ENCODE data around the gene TUBA1C.

The TUBA1C gene

DNA sequence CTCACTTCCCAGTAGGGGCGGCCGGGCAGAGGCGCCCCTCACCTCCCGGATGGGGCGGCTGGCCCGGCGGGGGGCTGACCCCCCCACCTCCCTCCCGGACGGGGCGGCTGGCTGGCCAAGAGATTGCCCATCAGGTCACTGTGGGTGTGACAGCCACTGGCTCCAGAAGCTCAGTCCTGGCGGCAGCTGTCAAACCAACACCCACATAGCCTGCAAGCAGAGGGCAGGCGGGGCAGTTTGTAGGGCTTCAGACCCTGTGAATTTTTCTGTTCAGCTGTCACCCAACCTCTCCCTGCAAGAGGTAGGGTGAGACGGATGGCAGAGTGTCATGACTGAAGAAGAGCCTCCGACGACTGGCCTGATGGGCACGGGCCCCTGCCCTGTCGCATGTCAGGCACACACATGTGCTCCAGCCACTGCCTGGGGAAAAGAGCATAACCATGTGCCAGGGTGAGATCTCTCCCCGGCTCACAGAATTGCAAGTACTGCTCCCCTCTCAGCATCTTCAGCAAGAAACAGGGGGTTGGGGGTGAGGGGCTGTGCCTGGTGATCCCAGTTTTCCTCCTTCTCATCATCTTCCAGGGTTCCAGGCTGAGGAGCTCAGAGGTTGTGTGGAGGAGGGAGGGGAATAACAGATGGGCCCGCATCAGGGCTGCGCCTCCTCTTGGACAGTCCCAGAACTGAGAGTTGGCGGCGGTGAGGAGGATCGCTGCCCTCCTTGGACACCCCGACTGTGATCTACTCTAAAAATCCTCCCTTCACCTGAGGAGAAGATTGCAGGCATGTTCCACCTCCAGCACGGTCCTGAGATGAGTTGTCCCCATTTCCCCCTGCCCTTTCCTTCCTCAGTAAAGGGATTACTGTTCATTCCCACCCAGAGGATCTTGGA lies 18.9 kb downstream of the TUBA1C start:
- DNase-seq (ENCODE audit: low spot score) = no peak

DNA sequence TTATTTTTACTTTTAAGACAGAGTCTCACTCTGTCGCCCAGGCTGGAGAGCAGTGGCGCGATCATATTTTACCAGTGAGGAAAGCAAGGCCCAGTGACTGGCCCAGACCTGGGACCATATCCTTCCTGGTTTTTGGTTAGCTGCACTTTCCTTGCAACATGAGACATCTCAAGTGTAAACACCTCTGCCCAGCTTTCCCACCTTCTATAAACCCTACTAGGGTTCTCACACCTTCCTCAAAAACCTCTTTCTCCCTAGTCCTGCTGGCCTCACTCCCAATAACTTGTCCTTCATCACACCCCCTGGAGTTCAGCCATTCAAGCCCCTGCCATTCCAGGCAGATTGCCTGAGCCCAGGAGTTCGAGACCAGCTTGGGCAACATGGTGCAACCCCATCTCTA lies 19.8 kb downstream of the TUBA1C start:
- DNase-seq (ENCODE audit: low spot score) = no peak

DNA sequence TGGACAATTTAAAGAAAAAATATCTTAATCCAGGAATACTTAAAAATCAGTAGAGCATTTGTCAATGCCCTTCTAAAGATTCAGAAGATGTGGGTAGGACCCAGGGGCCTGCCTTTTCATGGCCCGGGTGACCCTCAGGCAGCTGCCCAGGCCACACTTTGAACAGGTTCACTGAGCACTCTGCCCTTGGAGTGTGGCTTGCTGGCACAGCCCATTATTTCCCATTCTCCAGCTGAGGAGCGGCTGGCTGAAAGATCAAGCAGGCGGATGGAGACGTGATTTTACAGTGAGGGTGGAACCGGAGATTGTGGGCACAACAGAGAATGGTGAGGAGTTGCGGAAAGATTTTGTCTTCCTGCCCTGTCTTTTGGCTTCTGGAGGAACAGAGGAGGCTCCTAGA lies 23.0 kb downstream of the TUBA1C start:
- DNase-seq (ENCODE audit: low spot score) = no peak

DNA sequence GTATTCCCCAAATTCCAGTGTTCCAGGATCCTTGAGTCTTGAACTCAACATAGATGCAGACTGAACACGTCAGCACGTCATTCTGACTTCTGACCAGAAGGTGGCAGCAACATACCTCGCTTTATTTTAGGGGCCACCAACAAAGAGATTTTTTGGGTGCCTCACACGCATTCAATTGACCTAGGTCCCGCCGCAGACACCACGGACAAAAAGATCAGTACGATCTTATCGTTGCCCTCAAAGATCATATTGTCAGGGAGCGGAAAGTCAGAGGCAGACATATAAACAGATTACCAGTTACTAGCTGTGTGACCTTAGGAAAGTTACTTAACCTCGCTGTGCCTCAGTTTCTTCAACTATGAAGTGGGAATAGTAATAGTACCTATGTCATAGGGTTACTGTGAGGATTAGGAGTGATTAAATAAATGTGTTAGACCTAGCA lies 23.6 kb downstream of the TUBA1C start:
- DNase-seq (ENCODE audit: low spot score) = peak; percentile 78

DNA sequence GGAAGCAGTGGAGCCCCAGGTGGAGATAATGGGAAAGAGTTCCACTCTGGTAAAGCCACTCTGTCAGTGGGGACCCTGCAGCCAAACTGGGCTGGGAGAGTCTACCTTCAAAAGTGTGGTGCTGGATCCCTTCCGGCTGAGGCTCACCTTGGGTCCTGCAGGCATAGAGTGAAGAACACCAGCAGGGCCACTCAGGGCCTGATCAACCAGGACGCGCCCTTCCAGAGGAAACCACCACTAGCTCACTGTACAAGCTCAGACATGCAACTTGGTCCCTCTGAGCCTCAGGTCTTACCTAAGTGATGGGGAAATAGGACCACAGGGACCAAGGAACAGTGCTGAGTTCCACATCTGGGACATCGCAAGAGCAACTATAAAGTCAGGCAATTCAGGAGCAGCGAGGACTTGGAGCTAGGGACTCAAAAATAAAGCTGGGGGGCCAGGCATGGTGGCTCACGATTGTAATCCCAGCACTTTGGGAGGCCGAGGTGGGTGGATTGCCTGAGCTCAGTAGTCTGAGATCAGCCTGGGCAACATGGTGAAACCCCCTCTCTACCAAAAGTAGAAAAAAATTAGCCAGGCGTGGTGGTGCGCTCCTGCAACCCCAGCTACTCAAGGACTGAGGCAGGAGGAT lies 24.2 kb downstream of the TUBA1C start:
- DNase-seq (ENCODE audit: low spot score) = no peak

DNA sequence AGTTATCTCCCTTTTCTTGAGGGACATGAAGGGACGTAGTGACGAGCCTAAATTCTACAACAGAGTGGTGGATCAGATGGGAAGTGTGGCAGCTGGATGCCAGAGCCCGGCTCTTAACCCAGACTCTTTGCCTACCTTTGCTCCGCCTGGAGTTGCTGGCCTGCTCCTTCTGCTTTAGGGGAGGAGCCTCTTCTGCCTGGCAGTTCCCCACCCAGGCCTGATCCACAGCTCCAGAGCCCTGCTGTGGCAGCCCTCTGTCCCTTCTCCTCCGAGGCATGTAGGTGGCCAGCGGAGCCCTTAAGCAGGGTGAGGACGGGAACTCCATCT lies 27.8 kb downstream of the TUBA1C start:
- no peak for DNase-seq (ENCODE audit: low spot score)

DNA sequence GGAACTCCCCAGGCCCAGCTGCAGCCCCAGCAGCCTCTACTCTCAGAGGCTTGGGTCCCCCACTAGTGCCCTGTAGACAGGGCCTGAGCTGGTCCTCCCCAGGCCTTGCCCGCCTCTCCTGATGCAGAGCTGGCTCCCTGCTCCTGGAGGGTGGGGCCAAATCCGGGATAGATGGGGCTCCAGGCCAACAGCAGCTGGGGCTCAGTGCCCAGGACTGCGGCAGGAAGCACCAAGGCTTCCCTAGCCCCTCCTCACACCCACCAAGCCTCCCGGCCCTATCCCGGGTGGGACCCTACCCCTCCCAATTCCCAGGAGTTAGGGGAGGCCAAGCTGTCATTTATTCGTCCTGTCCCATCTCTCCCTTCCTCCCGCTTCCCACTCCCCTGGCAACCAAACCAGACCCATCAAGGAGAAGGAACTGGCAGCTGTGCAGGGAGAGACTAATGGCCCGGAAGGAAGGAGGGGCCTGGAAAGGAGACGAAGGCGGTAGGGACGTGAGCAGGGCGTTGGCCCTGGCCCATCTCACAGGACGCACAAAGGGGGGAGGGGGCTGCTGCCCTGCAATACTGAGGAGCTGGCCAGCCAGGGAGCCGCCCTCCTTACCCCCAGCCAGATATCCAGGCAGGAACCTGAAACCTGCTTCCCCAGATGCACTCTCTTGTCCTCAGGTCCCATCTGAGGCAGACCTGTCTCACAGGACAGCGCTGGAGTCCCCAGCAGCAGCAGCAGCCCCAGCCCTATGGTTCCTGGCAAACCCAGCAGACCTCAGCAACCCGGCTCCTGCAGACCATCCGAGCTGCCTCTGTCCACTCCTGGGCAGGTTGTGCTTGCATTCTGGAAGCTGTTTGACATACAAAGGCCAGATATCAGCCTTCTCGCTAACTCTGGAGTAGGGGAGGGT lies 28.4 kb downstream of the TUBA1C start:
- no peak for DNase-seq (ENCODE audit: low spot score)

DNA sequence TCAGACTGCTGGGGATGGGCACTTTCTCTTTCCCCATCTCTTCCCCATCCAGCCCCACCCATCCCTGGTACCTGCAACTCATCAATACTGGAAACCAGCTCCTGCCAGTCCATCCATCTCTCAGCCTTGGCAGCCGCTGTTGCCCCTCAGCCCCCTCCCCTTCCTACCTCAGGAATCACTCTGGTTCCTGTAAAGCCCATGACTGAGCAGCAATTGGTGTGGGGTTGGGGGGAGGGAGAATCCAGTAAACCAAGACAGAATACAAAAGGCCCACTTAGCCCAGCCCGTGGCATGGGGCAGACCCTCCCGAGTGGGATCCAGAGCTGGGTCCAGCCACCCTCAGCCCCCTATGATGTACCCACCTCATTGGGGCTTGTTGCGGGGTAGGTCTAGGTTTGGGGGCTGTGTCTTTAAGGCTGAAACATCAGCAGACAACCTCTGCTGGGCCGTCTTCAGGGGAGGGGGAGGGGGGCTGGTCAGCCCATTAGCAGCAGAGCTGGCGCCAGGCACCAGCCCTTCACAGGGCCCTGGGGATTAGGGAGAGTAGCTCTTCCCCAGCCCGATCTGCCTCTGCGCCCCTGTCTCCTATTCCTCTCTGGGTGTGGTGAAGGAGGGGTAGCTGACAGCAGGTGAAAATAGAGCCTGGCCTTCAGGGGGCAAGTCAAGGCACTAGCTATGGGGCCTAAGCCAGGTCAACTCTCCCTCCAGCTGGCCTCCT lies 29.4 kb downstream of the TUBA1C start:
- no peak for DNase-seq (ENCODE audit: low spot score)

DNA sequence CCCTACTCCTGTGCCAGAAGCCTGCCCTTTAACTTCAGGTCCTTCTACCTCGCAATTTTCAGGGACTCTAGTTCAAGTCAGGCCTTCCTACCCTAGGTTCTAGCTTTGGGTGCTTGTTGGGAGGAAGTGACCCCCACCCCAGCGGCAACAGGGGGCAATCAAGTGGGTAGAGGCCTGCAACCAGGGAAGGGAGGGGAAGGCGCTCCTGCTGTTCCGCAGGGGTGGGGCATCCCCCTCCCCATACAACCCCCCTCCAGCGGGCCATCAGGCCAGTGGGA lies 29.9 kb downstream of the TUBA1C start:
- no peak for DNase-seq (ENCODE audit: low spot score)

DNA sequence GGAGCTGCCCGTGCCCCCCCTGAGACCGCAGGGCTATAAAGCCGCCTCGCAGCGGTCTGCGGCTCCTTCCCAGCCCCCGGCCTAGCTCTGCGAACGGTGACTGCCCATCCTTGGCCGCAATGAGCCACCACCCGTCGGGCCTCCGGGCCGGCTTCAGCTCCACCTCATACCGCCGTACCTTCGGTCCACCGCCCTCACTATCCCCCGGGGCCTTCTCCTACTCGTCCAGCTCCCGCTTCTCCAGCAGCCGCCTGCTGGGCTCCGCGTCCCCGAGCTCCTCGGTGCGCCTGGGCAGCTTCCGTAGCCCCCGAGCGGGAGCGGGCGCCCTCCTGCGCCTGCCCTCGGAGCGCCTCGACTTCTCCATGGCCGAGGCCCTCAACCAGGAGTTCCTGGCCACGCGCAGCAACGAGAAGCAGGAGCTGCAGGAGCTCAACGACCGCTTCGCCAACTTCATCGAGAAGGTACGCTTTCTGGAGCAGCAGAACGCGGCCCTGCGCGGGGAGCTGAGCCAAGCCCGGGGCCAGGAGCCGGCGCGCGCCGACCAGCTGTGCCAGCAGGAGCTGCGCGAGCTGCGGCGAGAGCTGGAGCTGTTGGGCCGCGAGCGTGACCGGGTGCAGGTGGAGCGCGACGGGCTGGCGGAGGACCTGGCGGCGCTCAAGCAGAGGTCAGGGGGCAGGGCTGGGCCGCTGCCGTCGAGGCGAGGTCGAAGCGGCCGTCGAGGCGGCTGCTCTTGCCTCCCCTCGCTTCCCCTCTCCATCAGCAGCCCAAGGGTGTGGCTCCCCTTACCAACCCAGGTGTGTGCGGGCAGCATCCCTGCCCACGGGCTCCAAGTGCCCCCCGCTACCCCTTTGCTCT lies 30.4 kb downstream of the TUBA1C start, which contains the start of gene PRPH:
Gene PRPH (plus strand): TSS at position 66 of the 855 bp plus-strand sequence. CDS start 54 bp downstream, at position 120.
- DNase-seq (ENCODE audit: low spot score) = no peak

DNA sequence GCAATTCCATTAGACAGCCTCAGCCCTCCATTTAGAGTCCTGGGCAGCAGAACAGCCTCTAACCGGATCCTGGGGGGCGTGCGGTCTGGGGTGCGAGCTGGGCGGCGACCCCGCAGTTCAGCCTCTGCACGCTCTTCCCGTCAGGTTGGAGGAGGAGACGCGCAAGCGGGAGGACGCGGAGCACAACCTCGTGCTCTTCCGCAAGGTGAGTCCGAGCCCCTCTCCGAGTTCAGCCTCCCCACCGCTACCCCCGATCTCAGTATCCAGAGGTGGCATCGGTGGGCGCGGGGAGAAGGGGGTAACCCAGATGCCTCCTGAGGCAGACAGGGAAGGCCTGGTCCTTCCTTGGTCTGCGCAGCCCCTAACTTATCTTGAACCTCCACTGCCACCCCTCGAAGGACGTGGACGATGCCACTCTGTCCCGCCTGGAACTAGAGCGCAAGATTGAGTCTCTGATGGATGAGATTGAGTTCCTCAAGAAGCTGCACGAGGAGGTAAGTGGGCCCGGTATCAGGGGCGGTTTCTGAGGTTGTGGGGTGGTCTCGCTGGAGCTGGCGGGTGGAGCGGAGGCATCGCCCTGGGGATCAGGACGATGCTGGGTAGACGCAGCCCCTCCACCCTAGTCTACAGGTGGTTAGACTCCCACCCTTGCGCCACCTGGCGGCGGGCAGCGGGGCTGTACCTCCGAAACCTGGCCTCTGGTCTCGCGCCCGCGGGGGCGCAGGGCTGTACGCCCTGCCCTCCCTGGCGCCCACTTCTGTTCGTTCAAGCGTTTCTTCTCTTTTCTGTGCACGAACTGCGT lies 31.4 kb downstream of the TUBA1C start:
- peak; percentile 68 for DNase-seq (ENCODE audit: low spot score)

DNA sequence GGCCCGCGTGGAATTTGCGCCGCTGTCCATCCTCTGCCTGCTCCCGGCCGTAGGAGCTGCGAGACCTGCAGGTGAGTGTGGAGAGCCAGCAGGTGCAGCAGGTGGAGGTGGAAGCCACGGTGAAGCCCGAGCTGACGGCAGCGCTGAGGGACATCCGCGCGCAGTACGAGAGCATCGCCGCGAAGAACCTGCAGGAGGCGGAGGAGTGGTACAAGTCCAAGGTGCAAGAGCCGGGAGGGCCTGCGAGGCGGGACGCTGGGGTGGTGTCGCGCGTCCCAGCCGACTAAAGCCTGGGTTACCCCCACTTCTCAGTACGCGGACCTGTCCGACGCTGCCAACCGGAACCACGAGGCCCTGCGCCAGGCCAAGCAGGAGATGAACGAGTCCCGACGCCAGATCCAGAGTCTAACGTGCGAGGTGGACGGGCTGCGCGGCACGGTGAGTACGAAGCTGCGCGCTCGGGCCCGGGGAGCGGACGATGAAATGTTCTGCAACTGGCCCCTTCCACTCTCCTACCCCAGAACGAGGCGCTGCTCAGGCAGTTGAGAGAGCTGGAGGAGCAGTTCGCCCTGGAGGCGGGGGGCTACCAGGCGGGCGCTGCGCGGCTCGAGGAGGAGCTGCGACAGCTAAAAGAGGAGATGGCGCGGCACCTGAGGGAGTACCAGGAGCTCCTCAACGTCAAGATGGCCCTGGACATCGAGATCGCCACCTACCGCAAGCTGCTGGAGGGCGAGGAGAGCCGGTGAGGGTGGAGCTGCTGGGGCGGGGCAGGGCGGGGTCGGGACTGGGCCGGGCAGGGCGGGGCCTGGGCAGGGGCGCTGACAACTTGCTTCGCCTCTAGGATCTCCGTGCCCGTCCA lies 32.2 kb downstream of the TUBA1C start:
- peak; percentile 47 for DNase-seq (ENCODE audit: low spot score)

DNA sequence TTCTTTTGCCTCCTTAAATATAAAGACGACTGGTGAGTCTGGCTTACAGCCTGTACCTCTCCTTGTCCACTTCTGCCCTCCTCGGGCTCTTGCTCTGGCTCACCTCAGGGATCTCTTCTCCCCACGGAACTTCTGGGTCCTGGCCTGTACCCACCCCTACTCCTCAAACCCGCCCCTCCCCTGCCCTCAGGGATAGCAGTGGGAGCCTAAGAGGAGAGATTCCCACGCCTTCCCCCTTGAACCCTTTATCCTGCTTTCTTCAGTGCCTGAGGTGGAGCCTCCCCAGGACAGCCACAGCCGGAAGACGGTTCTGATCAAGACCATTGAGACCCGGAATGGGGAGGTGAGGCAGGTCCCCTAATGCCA lies 32.8 kb downstream of the TUBA1C start:
- no peak for DNase-seq (ENCODE audit: low spot score)

DNA sequence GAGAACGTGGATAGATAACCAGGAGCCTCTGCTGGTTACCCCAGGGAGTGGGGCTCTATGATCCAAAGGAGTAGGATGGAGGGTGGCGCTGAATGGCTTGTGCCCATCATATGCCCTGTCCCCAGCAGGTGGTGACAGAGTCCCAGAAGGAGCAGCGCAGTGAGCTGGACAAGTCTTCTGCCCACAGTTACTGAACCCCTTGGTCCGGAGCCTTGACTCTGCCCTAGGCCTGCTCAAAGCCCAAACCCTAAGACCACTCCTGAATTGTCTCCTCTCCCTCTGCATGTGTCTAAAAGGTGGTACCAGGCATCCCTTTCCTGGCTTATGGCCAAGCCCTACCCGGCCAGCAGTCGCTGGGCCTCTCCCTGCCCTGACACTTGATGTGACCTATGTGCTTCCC lies 33.3 kb downstream of the TUBA1C start:
- no peak for DNase-seq (ENCODE audit: low spot score)

DNA sequence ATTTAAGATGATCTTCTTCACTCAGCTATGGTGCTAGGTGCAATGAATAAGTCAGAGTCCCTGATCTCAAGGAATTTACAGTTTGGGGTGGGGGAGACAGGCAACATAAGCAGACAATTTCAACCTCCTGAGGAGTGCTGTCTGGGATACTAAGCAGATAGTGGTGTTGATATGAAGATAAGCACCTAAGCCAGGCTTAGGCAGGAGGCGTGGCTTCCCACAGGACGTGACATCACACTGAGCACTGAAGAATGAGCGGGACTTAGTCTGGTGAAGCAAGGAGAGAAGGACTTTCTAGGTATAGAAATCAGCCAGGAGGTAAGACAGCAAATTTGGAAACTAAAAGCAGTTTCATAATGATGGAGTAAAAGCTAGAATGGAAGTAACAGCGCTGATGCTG lies 36.9 kb downstream of the TUBA1C start:
- peak; percentile 79 for DNase-seq (ENCODE audit: low spot score)

DNA sequence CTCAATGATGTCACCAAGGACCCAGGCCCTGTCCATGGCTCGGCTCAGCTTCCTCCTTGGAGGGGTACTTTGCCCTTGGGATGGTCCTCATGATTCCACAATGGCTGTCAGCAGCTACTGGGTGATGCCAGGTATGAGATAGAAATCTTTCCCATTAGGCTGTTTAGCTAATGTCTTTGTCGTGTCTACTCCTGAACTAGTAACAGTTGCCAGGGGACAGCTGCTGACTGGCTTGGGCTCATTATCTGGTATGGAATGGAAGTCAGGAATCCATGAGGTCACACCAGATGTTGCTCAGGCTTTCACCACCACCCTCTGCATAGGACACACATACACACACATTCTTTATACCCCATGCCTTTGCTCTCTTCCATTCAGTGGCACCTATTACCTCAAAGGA lies 39.3 kb downstream of the TUBA1C start:
- DNase-seq (ENCODE audit: low spot score) = no peak

DNA sequence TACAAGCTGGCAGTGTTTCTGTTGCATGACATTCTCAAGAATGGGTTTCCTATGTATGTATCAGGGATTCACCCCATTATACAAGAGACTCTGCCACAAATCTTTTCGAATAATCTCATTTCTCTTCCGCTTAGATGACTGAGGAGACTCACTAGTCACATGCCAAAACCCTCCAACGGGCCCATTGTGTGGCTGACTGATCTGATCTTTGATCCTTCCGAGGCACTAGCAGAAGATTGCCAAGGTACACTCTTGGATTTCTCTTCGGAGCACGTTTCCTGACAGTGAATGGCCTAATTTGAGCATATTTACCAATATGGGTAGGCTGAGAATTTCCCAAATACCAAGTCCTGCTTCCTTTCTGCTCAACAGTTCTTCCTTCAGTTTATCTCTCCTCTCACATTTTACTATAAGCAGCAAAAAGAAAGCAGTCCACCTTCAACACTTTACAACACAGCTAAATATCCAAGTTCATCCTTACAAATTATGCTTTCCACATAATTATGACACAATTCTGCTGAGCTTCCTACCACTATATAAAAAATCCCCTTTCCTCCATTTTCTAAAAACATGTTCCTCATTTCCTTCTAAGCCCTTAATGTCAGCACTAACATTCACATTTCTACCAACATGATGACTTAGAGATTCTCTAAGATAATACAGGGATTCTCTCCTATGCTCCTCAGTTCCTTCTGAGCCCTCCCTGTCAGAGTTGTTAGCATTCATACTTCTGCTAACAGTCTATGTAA lies 41.1 kb downstream of the TUBA1C start:
- no peak for DNase-seq (ENCODE audit: low spot score)

DNA sequence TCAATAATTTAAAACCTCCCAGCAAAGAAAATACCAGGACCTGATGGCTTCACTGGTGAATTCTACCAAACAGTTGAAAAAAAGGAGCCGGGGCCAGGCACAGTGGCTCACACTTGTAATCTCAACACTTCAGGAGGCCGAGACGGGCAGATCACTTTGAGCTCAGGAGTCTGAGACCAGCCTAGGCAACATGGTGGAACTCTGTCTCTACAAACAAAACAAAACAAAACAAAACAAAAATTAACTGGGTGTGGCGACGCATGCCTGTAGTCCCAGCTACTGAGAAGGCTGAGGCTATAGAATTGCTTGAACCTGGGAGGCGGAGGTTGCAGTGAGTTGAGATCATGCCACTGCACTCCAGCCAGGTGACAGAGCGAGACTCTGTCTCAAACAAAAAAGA lies 44.5 kb downstream of the TUBA1C start:
- DNase-seq (ENCODE audit: low spot score) = no peak
